Neural progenitor cell (in vitro differentiated cells): ENCODE results near the gene SERPINA12. TPM values are rescaled to one million over a fixed set of nuclear protein-coding genes. Genes with fewer than 3 reads are reported as not detected.

Source experiments
- DNase-seq: peaks from one replicate; pipeline ENCODE4 v3.0.0-alpha.2; 2016; ENCODE audit warnings: low spot score
- H2AFZ ChIP-seq: fragments of 200-600 bp; sonication (generic); replicated peaks from 2 replicates; pipeline ENCODE4 v1.6.1; 2016; ENCODE audit warnings: antibody characterized with exemption
- H3F3A ChIP-seq: fragments of 200-600 bp; sonication (generic); 2 replicates; pipeline ENCODE4 v1.6.1; 2016; ENCODE audit warnings: antibody characterized with exemption, low read depth
- H3K27ac ChIP-seq: fragments of 200-600 bp; sonication (generic); 2 replicates; pipeline ENCODE4 v1.5.1; 2016; ENCODE audit warnings: mild to moderate bottlenecking
- H3K27me3 ChIP-seq: fragments of 200-600 bp; sonication (generic); 2 replicates; pipeline ENCODE4 v1.6.1; 2016; ENCODE audit warnings: mild to moderate bottlenecking, moderate library complexity
- H3K36me3 ChIP-seq: fragments of 200-600 bp; sonication (generic); 2 replicates; pipeline ENCODE4 v1.5.1; 2016
- H3K4me1 ChIP-seq: fragments of 200-600 bp; sonication (generic); 2 replicates; pipeline ENCODE4 v1.6.1; 2016; ENCODE audit warnings: mixed run types
- H3K4me2 ChIP-seq: fragments of 200-600 bp; sonication (generic); 2 replicates; pipeline ENCODE4 v1.6.1; 2016
- H3K4me3 ChIP-seq: fragments of 200-600 bp; sonication (generic); 2 replicates; pipeline ENCODE4 v1.5.1; 2016
- H3K79me2 ChIP-seq: fragments of 200-600 bp; sonication (generic); 2 replicates; pipeline ENCODE4 v1.6.1; 2016; ENCODE audit warnings: low read depth
- H3K9ac ChIP-seq: fragments of 200-600 bp; sonication (generic); 2 replicates; pipeline ENCODE4 v1.6.1; 2016
- H3K9me3 ChIP-seq: fragments of 200-600 bp; sonication (generic); 2 replicates; pipeline ENCODE4 v1.5.1; 2016; ENCODE audit warnings: low read depth
- H4K20me1 ChIP-seq: fragments of 200-600 bp; sonication (generic); 2 replicates; pipeline ENCODE4 v1.6.1; 2016; ENCODE audit warnings: low read depth
- H3K27ac Mint-ChIP-seq: 3 replicates; pipeline ENCODE4 v1.8.0; 2021; ENCODE audit warnings: mixed read lengths
- H3K27me3 Mint-ChIP-seq: 2 replicates; pipeline ENCODE4 v1.8.0; 2022; ENCODE audit warnings: low read depth, mild to moderate bottlenecking, inconsistent platforms, moderate library complexity, mixed read lengths; ENCODE audit not compliant: insufficient read depth
- H3K36me3 Mint-ChIP-seq: 3 replicates; pipeline ENCODE4 v1.8.0; 2021; ENCODE audit warnings: mixed read lengths
- H3K4me1 Mint-ChIP-seq: 3 replicates; pipeline ENCODE4 v1.8.0; 2021; ENCODE audit warnings: mixed read lengths
- H3K4me3 Mint-ChIP-seq: 3 replicates; pipeline ENCODE4 v1.8.0; 2021; ENCODE audit warnings: mild to moderate bottlenecking, moderate library complexity, mixed read lengths
- H3K9me3 Mint-ChIP-seq: 3 replicates; pipeline ENCODE4 v1.8.0; 2020; ENCODE audit warnings: mixed read lengths
- CTCF ChIP-seq: fragments of 200-600 bp; sonication (generic); IDR thresholded peaks from 2 replicates; pipeline ENCODE4 v1.5.1; 2017; ENCODE audit warnings: antibody characterized with exemption, mild to moderate bottlenecking
- EZH2 ChIP-seq: fragments of 200-600 bp; sonication (generic); IDR thresholded peaks from 2 replicates; pipeline ENCODE4 v1.6.1; 2017; ENCODE audit warnings: antibody characterized with exemption, mild to moderate bottlenecking, moderate library complexity
- EZH2phosphoT487 ChIP-seq: fragments of 200-600 bp; sonication (generic); IDR thresholded peaks from 2 replicates; pipeline ENCODE4 v1.6.1; 2017; ENCODE audit warnings: antibody characterized with exemption
- total RNA-seq: library from RNA; depleted of rRNA; stranded (reverse); fragments of >200 nt; gene quantifications from 2 replicates; pipeline ENCODE4 v1.2.3, GENCODE V29; 2015; ENCODE audit warnings: low replicate concordance

The SERPINA12 gene
- total RNA-seq, 1 donor from 2014 or later = not detected

- H3K4me3 ChIP-seq = no peak overlapping the region
- H3K4me1 Mint-ChIP-seq = no peaks in the 10 kb centered on the region
- H3K4me1 ChIP-seq = no peaks in the 10 kb centered on the region
- TF ChIP-seq EZH2 (no peak), CTCF (no peak), EZH2phosphoT487 (no peak)
- H3K79me2 ChIP-seq = no peaks in the 10 kb centered on the region
- H3K9ac ChIP-seq = no peak overlapping the region
- no peaks in the 10 kb centered on the region for H3F3A ChIP-seq
- H3K9me3 ChIP-seq = peaks cover 6% of the 10 kb centered on the region
- no peaks in the 10 kb centered on the region for H4K20me1 ChIP-seq
- no peak for DNase-seq
- H3K27me3 Mint-ChIP-seq = peaks cover 2% of the 10 kb centered on the region
- H3K27ac ChIP-seq = no peak overlapping the region
- no peak overlapping the region for H3K27ac Mint-ChIP-seq
- peaks cover 19% of the 10 kb centered on the region for H3K9me3 Mint-ChIP-seq
- H3K4me2 ChIP-seq = no peak overlapping the region
- no peaks in the 10 kb centered on the region for H3K27me3 ChIP-seq
- H2AFZ ChIP-seq = no peak overlapping the region
- H3K36me3 ChIP-seq = no peaks in the 10 kb centered on the region
- no peak overlapping the region for H3K4me3 Mint-ChIP-seq
- no peaks in the 10 kb centered on the region for H3K36me3 Mint-ChIP-seq
Observed at GRCh38 chr14:94458558-94459205, 50.6 kb downstream of the SERPINA12 start.

GRCh38 chr14:94458096-94458495 lies 51.2 kb downstream of the SERPINA12 start:
- peaks cover 6% of the 10 kb centered on the region for H3K9me3 ChIP-seq
- H4K20me1 ChIP-seq = no peaks in the 10 kb centered on the region
- Mint-ChIP-seq H3K4me3 (no peak overlapping the region), H3K27me3 (peaks cover 4% of the 10 kb centered on the region), H3K9me3 (peaks cover 19% of the 10 kb centered on the region), H3K36me3 (no peaks in the 10 kb centered on the region), H3K4me1 (peaks cover under 1% of the 10 kb centered on the region), H3K27ac (no peak overlapping the region)
- H3K36me3 ChIP-seq = no peaks in the 10 kb centered on the region
- no peak overlapping the region for H3K4me3 ChIP-seq
- H3K27ac ChIP-seq = no peak overlapping the region
- H3K27me3 ChIP-seq = no peaks in the 10 kb centered on the region
- H3K4me1 ChIP-seq = no peaks in the 10 kb centered on the region
- no peak overlapping the region for H3K4me2 ChIP-seq
- H3K9ac ChIP-seq = no peak overlapping the region
- H2AFZ ChIP-seq = no peak overlapping the region
- no peak for DNase-seq
- TF ChIP-seq CTCF (no peak), EZH2phosphoT487 (no peak), EZH2 (no peak)
- no peaks in the 10 kb centered on the region for H3F3A ChIP-seq
- H3K79me2 ChIP-seq = no peaks in the 10 kb centered on the region

- DNase-seq = no peak
- no peak overlapping the region for H3K4me3 ChIP-seq
- no peaks in the 10 kb centered on the region for H4K20me1 ChIP-seq
- no peak for TF ChIP-seq CTCF
- TF ChIP-seq EZH2phosphoT487 = no peak
- TF ChIP-seq EZH2 = no peak
- H3K9me3 ChIP-seq = peaks cover 6% of the 10 kb centered on the region
- H3K27ac Mint-ChIP-seq = no peak overlapping the region
- no peak overlapping the region for H2AFZ ChIP-seq
- H3K4me3 Mint-ChIP-seq = no peak overlapping the region
- no peaks in the 10 kb centered on the region for H3K36me3 ChIP-seq
- H3F3A ChIP-seq = peaks cover 5% of the 10 kb centered on the region
- no peaks in the 10 kb centered on the region for H3K79me2 ChIP-seq
- H3K4me1 ChIP-seq = peaks cover 20% of the 10 kb centered on the region
- no peaks in the 10 kb centered on the region for H3K27me3 ChIP-seq
- no peak overlapping the region for H3K27ac ChIP-seq
- no peak overlapping the region for H3K9ac ChIP-seq
- peaks cover 19% of the 10 kb centered on the region for H3K4me1 Mint-ChIP-seq
- H3K4me2 ChIP-seq = no peak overlapping the region
- peaks cover 19% of the 10 kb centered on the region for H3K9me3 Mint-ChIP-seq
- H3K27me3 Mint-ChIP-seq = peaks cover 4% of the 10 kb centered on the region
- H3K36me3 Mint-ChIP-seq = no peaks in the 10 kb centered on the region
Observed at GRCh38 chr14:94455928-94456327, 53.3 kb downstream of the SERPINA12 start.
